Stimulated activated CD8-positive, alpha-beta memory T cell treated with anti-CD3 and anti-CD28 coated beads, Interleukin-15, amount 100 ng/mL, for 4 hours (primary cell): ENCODE results near the gene GNG2.

Experiments
- DNase-seq, 2 donors: peaks; one replicate each; pipeline ENCODE4 v3.0.0-alpha.2; 2020; ENCODE audit warnings: low read depth in 2 of 2

GNG2 gene

DNA sequence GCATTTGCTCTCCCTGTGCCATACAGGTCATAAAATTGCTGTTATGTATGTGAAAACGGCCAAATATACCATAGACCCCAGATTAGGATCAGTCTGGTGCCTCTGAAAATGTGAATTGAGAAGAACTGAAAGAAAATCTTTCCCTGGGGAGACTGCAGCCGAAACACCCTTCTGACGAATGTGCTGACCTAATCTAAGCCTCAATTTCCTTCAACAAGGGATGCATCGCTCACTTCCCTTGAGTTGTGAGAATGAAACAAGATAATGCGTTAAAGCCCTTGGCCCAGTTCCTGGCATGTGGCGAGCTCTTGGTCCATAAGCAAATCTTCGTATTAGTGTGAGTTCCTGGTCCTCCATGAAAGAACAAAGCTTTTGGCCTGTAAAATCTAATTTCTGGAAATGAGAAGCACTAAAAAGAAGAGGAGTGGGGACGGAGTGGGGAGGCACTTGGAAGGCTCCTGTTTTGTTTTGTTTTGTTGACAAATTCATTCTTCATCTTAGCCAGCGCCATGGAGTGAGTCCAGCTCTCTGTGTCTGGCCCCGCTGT, 79.4 kb downstream of the GNG2 start:
- no peak for DNase-seq

GRCh38 chr14:51942971-51943370, 82.6 kb downstream of the GNG2 start:
- DNase-seq, result no peak

DNA sequence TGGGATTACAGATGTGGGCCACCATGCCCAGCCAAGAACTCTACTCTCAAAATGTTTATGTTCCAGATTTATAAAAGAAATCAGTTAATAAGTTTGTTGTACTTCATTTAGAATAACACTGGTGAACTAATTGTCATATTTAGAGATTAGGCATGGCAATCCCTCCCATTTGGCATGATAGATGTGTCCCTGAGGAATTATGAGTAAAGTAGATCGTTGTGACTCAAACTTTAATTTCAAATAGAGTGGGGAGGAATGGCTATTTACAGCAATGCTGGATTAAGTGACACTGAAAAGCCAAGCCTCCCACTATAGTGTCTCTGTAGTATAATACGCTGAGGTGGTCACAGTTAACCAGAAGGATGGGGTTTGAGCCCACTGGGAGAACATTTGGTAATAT, 89.6 kb downstream of the GNG2 start:
- no peak for DNase-seq

DNA sequence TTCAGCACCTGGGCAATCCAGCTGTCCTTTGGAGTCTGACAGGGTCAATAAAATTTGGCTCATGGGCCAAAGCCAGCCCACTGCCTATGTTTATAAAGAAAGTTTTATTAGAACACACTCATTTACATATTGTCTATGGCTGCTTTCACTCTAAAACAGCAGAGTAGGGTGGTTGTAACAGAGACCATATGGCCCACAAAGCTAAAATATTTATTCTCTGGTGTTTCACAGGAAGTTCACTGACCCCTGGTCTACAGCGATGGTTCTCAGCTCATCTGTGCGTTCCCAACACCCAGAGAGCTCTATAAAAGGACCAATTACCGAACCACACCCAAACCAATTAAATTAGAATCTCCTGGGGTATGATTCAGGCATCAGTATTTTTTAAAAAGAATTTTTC, 91.2 kb downstream of the GNG2 start:
- no peak for DNase-seq

DNA sequence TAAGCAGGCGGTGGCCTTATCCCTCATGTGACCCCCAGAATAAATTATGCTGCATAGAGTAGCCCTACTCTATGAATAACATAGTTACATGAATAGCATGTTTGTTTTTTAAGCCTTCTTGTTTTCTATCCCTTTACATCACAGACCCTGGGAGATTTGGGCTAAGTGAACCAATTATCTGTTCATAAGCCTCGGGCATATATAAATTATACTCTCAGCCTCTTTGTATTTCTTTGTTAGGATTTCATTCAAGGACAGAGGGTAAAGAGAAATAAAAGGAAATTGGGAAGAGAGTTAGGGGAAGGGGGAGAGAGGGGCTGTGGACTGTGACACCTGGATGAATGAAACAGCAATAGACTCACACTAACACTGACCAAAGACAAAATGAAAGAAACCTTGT, 93.6 kb downstream of the GNG2 start:
- no peak for DNase-seq

DNA sequence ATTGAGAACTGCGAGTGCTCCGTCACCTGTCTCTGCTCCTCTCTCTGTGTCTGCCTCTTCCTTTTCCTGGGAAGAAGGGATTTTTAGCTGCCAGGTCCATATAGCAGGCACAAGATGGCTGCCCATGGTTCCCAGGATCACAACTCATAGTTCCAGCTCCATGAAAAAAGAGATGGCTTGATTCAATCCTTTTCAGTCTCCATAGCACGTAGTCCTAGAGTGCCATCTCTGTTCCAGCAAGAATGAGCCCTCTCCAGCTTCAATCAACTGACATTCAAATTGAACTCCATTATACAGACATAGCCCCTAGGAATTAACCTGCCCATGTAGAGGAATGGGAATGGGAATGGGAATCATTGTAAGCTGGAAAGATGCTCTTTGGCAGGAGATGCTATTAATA, 94.2 kb downstream of the GNG2 start:
- DNase-seq, result no peak

DNA sequence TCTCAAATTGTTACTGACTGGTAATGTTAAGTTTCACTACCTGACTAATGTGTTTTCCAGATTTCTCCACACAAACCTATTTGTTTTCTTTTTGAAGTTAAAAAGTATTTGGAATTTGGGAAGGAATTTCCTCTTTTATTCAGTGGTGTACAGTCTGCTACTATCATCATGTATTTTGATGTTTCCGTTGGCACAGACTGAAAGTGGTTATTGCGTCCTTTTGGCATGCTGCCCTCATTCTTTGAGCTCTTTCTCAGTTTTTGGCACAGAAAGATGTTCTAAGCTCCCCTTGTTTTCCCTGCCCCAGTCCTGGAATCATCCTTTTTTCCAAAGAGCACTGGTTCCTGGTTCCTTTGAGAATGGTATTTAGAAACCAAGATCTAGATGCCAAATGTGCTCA, 97.5 kb downstream of the GNG2 start:
- no peak for DNase-seq

GRCh38 chr14:51959928-51960327, 99.5 kb downstream of the GNG2 start:
- DNase-seq, result no peak

- no peak for DNase-seq
These were observed 100.5 kb downstream of the GNG2 start for GRCh38 chr14:51960866-51961265.

DNA sequence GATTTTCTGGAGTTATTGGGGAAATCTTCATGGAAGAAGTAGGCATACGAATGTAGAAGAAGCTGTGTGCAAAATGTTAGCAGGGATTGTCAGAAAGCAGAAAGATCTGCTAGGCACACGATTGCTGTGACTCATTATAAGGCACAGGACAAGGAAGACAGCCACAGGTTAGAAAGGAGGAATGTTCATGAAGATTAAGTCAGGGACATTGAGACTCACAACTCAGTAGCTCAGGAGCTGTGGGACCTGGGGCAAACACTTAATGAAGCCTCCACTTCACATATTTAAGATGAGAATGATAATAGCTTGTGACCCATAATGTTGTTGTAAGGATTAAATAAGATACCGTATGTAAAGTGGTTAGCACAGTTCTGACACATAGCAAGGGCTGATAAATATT, 102.3 kb downstream of the GNG2 start:
- DNase-seq, result no peak

DNA sequence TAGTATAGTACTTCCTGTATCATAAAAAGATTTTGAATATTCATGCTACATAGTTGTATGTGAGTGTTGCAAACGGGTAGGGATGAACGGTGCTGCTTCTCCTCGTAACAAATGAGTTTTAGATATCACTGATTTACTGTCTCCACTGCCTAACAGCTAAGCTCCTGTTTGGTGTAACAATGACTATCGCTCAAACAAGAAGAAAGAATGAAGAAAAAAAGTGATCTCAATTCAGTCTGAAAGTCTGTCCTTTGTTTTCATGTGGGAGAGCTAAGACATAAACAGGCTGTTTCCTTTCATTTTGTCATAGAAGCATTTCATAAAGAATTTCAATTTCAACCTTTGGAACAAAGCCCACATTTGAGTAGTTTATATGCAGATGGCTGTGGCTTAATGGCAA, 102.9 kb downstream of the GNG2 start:
- no peak for DNase-seq

- no peak for DNase-seq
These were observed 107.1 kb downstream of the GNG2 start for GRCh38 chr14:51967521-51967920.

- no peak for DNase-seq
These were observed 109.6 kb downstream of the GNG2 start for GRCh38 chr14:51969852-51970540.

- DNase-seq, result no peak
These were observed 112.2 kb downstream of the GNG2 start for GRCh38 chr14:51972566-51972965.

GRCh38 chr14:51977075-51977474, 116.7 kb downstream of the GNG2 start:
- no peak for DNase-seq

GRCh38 chr14:51978681-51979085, 118.3 kb downstream of the GNG2 start:
- DNase-seq, result no peak

DNA sequence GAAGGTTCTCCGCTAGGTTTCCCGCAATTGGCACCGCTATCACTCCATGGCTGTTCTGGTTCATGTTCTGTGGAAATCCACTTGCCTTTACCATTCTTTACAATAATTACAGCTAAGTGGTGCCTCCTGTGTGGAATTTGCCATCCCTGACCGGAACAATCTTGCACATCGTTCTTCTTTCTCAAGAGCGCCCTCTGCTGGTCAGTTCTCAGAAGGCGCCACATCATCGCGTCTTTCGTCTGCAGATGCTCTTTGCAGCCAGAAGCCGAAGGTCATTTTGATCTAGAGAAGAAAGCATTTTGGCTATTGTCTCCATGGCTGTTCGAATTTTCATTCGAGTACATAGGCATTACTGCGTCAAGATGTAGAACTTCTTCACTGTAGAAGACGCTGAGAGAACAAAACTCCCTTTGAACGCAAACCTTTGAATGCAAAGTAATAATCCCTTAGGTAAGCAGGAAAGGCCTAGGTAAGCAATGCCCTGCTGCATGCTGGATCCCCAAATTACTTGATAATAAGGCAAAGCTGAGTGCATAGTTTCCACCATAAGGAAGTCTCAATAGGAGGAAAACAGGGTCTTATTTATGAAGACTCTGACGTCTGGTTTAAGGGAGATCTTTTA, 118.8 kb downstream of the GNG2 start:
- peak; percentile 40 to 65 for DNase-seq

DNA sequence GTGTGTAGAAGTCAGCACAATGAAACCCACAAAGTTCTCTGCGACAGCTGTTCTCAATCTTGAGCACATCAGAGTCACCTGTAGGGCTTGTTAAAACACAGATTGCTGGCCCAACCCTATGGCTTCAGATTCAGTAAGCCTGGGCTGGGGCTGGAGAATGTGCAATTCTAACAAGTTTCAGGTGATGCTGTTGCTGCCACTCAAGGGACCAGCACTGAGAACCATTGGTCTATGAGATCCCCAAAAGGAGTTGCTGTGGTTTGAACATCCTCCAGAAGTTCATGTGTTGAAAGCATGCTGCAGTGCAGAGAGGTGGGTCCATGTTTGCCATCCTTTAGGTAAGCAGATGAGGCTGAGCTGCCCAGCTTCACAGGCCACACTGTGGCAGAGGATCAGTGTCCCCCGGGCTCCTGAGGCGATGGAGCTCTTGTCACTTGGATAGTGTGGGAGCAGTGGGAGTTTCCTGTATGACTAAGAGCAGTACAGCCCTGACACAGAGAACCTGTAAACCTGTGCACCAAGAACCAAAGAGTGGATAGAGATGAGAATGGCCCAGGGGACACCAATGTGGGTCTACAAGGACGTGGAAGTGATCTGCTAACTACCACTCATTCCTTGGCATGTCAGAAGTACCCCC, 120.9 kb downstream of the GNG2 start:
- no peak for DNase-seq

DNA sequence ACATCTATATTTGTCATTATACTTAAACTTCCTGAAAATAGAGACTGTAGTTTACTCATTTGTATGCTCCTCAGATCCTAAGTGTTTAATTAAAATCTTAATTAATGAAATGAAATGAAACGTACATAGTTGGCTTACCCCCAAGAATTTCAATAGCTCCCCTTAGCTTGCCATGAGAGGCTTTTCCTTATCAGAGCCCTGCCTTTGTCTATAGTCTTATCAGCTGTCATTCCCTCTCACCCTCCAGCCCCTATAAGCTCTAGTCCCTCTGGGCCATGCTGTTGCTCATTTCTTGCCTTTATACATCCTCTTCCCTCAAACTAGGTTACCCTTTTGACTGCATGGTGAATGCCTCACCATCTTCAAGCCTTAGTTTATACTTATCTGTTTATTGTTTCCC, 127.8 kb downstream of the GNG2 start:
- DNase-seq, result no peak

DNA sequence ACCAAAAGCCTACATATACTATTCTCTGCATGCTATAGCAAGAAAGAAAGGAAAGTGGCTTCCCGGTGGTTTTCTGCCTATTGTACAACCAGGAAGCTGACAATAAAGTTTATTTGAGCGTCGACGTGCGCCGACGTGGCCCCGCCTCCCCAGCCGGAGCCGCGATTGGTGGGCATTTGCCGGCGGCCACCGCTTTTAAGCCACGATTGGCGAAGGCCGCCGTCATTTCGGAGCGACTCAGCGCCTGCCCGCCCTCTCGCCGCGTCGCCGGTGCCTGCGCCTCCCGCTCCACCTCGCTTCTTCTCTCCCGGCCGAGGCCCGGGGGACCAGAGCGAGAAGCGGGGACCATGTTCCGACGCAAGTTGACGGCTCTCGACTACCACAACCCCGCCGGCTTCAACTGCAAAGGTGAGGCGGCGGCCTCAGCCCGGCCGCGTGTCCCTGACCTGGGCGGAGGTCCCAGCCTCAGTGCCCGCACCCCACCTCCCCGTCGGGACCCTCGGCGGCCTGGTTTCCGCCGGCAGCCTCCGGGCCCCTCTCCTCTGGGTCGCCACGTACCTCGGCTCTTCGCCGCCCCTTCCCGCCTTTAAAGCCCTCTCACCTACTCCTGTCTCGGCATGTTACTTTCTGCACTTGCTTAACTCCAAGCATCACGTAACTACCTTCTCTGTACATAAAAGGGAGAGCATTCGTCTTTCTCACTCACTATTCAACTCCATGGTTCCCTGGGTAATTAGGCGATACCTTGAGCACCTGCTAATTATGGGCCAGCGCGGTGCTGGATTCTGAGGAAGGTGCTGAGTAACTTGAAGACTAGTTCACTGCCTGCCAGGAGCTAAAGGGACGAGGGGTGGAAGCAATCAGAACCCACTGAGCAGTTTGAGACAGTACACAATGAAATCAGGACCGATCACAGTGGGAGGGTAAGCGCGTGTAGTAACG, 129.2 kb downstream of the GNG2 start, which contains the start of gene RTRAF:
RTRAF (plus strand) TSS at position 254 of the 942 bp plus-strand sequence; CDS start at position 348, 94 bp downstream.
- DNase-seq, result peak; percentile 82 to 83

DNA sequence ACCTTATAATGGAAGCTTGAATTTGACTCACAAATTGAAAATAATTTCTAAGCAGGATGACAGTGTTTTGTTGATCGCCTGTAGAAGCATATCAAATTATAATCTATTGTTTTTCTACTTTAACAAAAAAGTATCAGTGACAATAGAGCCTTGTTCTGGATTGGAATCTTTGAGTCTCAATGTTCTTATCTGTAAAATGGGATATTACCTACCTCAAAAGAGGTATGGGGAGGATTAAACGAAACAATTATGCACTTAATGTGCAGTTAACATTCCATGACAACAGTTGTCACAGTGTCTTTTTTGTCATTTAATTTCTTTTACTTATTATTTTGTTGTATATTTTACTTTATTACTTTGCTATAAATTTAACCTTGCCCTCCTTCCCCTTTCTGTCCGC, 130.1 kb downstream of the GNG2 start:
- DNase-seq, result no peak
